WTC11 (cell line): ENCODE data around the gene SLC16A8. TPM values are rescaled to one million over a fixed set of nuclear protein-coding genes. Genes with fewer than 3 reads are reported as not detected.
A peak's percentile ranks its signal among the peaks of the same experiment; 100 is the strongest.

Source experiments
- ATF3 ChIP-seq: sonication (generic); formaldehyde crosslinking; conservative IDR thresholded peaks from 2 replicates; pipeline ENCODE4 v1.8.1; 2022; ENCODE audit warnings: mild to moderate bottlenecking, missing genetic modification reagents
- ATF6 ChIP-seq: sonication (generic); formaldehyde crosslinking; IDR thresholded peaks from 2 replicates; pipeline ENCODE4 v1.8.1; 2023; ENCODE audit warnings: mild to moderate bottlenecking, missing genetic modification reagents
- GABPB1 ChIP-seq: sonication (generic); formaldehyde crosslinking; IDR thresholded peaks from 2 replicates; pipeline ENCODE4 v1.8.1; 2023; ENCODE audit warnings: mild to moderate bottlenecking, missing genetic modification reagents
- GRHL2 ChIP-seq: fragments of 250-450 bp; sonication (Bioruptor Pico); IDR thresholded peaks from 2 replicates; pipeline ENCODE4 v1.8.0; 2022; ENCODE audit warnings: mild to moderate bottlenecking, moderate library complexity; ENCODE audit not compliant: insufficient replicate concordance, severe bottlenecking
- HMGA2 ChIP-seq: fragments of 250-450 bp; sonication (Bioruptor Pico); IDR thresholded peaks from 2 replicates; pipeline ENCODE4 v1.4.0; 2021; ENCODE audit warnings: mild to moderate bottlenecking, moderate library complexity
- NFATC4 ChIP-seq: fragments of 250-450 bp; sonication (Bioruptor Pico); IDR thresholded peaks from 2 replicates; pipeline ENCODE4 v1.9.0; 2021; ENCODE audit warnings: mild to moderate bottlenecking
- NFYB ChIP-seq: sonication (generic); formaldehyde crosslinking; conservative IDR thresholded peaks from 2 replicates; pipeline ENCODE4 v1.8.0; 2022; ENCODE audit warnings: low read depth, missing genetic modification reagents
- PRDM15 ChIP-seq: sonication (generic); formaldehyde crosslinking; IDR thresholded peaks from 2 replicates; pipeline ENCODE4 v1.8.0; 2022; ENCODE audit warnings: missing genetic modification reagents
- TCF7 ChIP-seq: sonication (generic); formaldehyde crosslinking; IDR thresholded peaks from 2 replicates; pipeline ENCODE4 v1.8.0; 2022; ENCODE audit warnings: mild to moderate bottlenecking, low read depth, missing genetic modification reagents, moderate library complexity
- ZNF219 ChIP-seq: sonication (generic); formaldehyde crosslinking; IDR thresholded peaks from 2 replicates; pipeline ENCODE4 v1.8.0; 2023; ENCODE audit warnings: missing genetic modification reagents, mild to moderate bottlenecking, borderline replicate concordance
- total RNA-seq: library from RNA; stranded (reverse); gene quantifications from 3 replicates; pipeline ENCODE4 v1.2.3, GENCODE V29; 2021
- TF ChIP-seq, protein P1 (sequence below): sonication (generic); formaldehyde crosslinking; IDR thresholded peaks from 2 replicates; pipeline ENCODE4 v1.8.0; 2023; ENCODE audit warnings: missing genetic modification reagents, mild to moderate bottlenecking, borderline replicate concordance
- TF ChIP-seq, protein P2 (sequence below): sonication (generic); formaldehyde crosslinking; IDR thresholded peaks from 2 replicates; pipeline ENCODE4 v1.8.1; 2022; ENCODE audit warnings: low read depth, missing genetic modification reagents, borderline replicate concordance
- TF ChIP-seq, protein P3 (sequence below): sonication (generic); formaldehyde crosslinking; IDR thresholded peaks from 2 replicates; pipeline ENCODE4 v1.8.0; 2023; ENCODE audit warnings: mild to moderate bottlenecking, missing genetic modification reagents

The SLC16A8 gene
- total RNA-seq, 1 experiment from 2014 or later, result 0.57 TPM

DNA sequence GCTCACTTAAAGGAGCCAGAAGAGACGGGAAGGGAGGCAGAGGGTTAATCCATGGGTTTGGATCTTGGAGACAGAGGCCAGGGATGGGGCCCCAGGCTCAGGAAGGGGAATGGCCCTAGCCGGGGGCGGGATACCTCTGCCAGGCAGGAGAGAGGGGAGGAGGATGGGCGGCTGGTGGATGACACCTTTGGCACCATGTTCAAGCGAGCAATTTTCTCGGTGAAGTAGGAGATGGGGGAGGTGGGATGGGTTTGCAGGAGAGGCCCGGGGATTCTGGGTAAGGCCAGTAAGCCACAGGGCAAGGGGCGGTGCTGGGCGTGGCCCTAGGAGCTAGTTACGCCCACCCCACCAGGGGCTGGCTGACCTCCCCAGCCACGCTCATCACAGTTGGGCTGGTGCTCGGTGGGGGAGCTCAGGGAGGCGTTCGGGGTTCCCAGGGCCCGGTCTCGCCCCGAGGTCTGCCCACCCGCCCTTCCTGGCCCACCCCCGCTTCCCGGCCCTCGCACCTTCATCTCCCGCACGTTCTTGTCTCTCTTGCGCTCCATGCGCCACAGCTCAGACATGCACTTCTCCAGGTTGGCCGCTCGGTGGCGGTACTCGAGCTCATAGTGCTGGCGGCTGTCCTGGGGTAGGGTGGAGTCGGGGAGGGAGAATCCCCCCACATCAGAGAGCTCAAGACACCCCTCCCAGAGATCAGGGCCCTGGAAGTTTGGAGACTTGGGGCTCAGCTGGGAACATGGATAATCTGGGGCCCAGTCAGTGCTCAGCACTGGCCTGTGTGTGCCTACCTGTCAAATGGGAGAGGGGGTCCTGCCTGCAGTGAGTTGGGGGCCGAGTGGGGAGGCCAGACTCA lies 13.8 kb upstream of the SLC16A8 start (continued):
- TF ChIP-seq, protein P1, sequence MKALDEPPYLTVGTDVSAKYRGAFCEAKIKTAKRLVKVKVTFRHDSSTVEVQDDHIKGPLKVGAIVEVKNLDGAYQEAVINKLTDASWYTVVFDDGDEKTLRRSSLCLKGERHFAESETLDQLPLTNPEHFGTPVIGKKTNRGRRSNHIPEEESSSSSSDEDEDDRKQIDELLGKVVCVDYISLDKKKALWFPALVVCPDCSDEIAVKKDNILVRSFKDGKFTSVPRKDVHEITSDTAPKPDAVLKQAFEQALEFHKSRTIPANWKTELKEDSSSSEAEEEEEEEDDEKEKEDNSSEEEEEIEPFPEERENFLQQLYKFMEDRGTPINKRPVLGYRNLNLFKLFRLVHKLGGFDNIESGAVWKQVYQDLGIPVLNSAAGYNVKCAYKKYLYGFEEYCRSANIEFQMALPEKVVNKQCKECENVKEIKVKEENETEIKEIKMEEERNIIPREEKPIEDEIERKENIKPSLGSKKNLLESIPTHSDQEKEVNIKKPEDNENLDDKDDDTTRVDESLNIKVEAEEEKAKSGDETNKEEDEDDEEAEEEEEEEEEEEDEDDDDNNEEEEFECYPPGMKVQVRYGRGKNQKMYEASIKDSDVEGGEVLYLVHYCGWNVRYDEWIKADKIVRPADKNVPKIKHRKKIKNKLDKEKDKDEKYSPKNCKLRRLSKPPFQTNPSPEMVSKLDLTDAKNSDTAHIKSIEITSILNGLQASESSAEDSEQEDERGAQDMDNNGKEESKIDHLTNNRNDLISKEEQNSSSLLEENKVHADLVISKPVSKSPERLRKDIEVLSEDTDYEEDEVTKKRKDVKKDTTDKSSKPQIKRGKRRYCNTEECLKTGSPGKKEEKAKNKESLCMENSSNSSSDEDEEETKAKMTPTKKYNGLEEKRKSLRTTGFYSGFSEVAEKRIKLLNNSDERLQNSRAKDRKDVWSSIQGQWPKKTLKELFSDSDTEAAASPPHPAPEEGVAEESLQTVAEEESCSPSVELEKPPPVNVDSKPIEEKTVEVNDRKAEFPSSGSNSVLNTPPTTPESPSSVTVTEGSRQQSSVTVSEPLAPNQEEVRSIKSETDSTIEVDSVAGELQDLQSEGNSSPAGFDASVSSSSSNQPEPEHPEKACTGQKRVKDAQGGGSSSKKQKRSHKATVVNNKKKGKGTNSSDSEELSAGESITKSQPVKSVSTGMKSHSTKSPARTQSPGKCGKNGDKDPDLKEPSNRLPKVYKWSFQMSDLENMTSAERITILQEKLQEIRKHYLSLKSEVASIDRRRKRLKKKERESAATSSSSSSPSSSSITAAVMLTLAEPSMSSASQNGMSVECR (CRISPR knock-in tag), result 0 out of 2 replicates have a peak, but pooled peaks have one; percentile 52
- no peak for TF ChIP-seq PRDM15 (CRISPR knock-in tag)
- no peak for TF ChIP-seq GABPB1 (CRISPR knock-in tag)
- no peak for TF ChIP-seq NFATC4 (CRISPR knock-in tag)
- no peak for TF ChIP-seq ATF3 (CRISPR knock-in tag)
- no peak for TF ChIP-seq TCF7 (CRISPR knock-in tag)
- TF ChIP-seq, protein P2, sequence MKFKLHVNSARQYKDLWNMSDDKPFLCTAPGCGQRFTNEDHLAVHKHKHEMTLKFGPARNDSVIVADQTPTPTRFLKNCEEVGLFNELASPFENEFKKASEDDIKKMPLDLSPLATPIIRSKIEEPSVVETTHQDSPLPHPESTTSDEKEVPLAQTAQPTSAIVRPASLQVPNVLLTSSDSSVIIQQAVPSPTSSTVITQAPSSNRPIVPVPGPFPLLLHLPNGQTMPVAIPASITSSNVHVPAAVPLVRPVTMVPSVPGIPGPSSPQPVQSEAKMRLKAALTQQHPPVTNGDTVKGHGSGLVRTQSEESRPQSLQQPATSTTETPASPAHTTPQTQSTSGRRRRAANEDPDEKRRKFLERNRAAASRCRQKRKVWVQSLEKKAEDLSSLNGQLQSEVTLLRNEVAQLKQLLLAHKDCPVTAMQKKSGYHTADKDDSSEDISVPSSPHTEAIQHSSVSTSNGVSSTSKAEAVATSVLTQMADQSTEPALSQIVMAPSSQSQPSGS (CRISPR knock-in tag), result no peak
- TF ChIP-seq HMGA2, result no peak
- TF ChIP-seq ZNF219 (CRISPR knock-in tag), result no peak
- no peak; the same call in 1 of the 2 replicates for TF ChIP-seq NFYB
- TF ChIP-seq, protein P3, sequence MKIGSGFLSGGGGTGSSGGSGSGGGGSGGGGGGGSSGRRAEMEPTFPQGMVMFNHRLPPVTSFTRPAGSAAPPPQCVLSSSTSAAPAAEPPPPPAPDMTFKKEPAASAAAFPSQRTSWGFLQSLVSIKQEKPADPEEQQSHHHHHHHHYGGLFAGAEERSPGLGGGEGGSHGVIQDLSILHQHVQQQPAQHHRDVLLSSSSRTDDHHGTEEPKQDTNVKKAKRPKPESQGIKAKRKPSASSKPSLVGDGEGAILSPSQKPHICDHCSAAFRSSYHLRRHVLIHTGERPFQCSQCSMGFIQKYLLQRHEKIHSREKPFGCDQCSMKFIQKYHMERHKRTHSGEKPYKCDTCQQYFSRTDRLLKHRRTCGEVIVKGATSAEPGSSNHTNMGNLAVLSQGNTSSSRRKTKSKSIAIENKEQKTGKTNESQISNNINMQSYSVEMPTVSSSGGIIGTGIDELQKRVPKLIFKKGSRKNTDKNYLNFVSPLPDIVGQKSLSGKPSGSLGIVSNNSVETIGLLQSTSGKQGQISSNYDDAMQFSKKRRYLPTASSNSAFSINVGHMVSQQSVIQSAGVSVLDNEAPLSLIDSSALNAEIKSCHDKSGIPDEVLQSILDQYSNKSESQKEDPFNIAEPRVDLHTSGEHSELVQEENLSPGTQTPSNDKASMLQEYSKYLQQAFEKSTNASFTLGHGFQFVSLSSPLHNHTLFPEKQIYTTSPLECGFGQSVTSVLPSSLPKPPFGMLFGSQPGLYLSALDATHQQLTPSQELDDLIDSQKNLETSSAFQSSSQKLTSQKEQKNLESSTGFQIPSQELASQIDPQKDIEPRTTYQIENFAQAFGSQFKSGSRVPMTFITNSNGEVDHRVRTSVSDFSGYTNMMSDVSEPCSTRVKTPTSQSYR (CRISPR knock-in tag), result peak; percentile 66; the same call in 1 of the 2 replicates
- no peak for TF ChIP-seq ATF6 (CRISPR knock-in tag)
- no peak for TF ChIP-seq GRHL2 (CRISPR knock-in tag)
